Measurements from ENCODE around the gene TAAR8.

The TAAR8 gene

DNA sequence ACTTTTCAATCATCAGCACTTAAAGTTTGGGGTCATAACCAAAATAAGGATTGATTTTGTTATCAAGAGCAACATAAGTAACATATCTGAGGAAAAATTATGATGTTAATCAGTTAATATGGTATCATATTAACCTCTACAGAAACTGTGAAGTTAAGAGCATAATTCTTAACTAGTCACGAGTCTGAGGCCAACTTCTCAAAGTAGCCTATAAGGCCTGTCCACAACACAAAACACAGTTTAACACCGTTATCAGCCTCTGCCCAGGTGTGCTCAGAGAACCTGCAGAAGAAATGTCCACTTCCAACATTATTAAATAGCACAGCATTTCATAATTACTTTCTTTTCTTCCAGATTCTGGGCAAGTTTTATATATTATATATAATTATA lies 40.6 kb upstream of the TAAR8 start:
- no peak for DNase-seq (ENCODE audit: low read depth)
- H3K4me3 ChIP-seq (ENCODE audit: control insufficient read depth, low read depth, low read length): peak overlapping the region; percentile 76
- TF ChIP-seq, protein P1, sequence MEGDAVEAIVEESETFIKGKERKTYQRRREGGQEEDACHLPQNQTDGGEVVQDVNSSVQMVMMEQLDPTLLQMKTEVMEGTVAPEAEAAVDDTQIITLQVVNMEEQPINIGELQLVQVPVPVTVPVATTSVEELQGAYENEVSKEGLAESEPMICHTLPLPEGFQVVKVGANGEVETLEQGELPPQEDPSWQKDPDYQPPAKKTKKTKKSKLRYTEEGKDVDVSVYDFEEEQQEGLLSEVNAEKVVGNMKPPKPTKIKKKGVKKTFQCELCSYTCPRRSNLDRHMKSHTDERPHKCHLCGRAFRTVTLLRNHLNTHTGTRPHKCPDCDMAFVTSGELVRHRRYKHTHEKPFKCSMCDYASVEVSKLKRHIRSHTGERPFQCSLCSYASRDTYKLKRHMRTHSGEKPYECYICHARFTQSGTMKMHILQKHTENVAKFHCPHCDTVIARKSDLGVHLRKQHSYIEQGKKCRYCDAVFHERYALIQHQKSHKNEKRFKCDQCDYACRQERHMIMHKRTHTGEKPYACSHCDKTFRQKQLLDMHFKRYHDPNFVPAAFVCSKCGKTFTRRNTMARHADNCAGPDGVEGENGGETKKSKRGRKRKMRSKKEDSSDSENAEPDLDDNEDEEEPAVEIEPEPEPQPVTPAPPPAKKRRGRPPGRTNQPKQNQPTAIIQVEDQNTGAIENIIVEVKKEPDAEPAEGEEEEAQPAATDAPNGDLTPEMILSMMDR (conservative IDR thresholded peaks at IDR 0.05; ENCODE audit: control insufficient read depth, insufficient read depth, low read depth, low read length): no peak

DNA sequence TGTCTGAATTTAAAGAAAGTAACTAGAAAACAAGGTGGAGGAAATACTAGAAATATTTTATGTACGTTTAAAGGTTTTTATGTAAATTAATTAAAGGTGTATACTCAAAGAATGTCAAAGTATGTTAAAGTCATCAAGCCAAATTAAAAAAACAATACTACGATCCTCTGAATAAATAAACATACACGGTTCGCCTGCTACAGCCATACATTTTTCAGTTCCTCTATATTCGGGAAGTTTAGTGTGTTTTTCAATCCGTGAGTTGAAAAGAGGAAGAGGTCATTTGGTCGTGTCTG lies 40.2 kb upstream of the TAAR8 start:
- peak overlapping the region; percentile 76 for H3K4me3 ChIP-seq (ENCODE audit: control insufficient read depth, low read depth, low read length)
- TF ChIP-seq, protein P1 (conservative IDR thresholded peaks at IDR 0.05; ENCODE audit: control insufficient read depth, insufficient read depth, low read depth, low read length): no peak
- DNase-seq (ENCODE audit: low read depth): no peak

DNA sequence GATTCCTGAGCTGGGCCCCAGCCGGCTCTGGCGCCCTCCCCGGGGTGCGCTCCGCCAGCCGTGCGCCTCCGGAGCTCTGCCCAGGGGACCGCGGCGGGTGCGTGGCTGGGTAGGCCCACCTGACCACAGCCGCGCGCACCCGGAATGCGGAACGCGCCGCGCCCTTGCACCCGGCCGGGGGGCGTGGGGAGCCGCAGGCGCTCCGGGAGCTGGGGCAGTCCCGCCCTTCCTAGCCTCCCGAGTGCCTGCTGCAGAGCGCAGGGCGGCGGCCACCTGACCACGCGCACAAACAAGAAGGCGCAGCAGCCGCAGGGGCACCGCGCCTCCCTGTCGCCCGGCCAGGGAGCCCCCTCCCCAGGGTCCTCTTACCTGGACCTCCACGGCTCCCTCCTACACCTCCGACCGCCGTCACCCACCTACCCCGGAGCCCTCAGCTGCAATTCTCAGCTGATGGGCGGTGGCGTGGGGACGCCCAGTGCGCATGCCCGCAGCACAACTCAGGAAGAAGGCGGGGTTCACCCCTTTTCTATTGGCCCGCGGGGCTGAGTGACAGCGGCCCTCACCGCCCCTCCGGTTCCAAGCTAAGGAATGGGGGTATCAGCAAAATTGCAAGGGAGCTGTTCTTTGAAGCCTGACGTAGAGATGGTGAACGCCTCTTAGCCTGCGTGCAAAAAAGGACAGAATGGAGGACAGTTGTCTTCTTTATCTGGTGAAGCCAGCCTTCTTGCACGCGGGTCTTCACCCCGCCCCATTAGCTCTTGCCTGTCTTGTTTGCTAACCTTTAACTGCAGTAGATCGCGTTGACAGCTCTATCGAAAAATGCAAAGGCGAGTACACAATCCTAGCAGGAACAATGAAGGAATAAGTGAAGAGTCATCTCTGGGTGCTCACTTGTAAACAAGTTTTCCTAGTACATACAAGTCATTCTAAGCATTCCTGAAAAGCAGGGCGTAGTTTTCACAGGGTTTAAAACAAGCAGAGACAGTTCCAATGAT lies 39.5 kb upstream of the TAAR8 start, which contains the start of gene STX7:
STX7 (minus strand) TSS at position 479 of the 995 bp plus-strand sequence. CDS start 9,586 bp downstream, outside the sequence.
- peak; percentile 76 for DNase-seq (ENCODE audit: low read depth)
- TF ChIP-seq, protein P1 (conservative IDR thresholded peaks at IDR 0.05; ENCODE audit: control insufficient read depth, insufficient read depth, low read depth, low read length): no peak
- H3K4me3 ChIP-seq (ENCODE audit: control insufficient read depth, low read depth, low read length): peak within 1 kb of the TSS; percentile 76

DNA sequence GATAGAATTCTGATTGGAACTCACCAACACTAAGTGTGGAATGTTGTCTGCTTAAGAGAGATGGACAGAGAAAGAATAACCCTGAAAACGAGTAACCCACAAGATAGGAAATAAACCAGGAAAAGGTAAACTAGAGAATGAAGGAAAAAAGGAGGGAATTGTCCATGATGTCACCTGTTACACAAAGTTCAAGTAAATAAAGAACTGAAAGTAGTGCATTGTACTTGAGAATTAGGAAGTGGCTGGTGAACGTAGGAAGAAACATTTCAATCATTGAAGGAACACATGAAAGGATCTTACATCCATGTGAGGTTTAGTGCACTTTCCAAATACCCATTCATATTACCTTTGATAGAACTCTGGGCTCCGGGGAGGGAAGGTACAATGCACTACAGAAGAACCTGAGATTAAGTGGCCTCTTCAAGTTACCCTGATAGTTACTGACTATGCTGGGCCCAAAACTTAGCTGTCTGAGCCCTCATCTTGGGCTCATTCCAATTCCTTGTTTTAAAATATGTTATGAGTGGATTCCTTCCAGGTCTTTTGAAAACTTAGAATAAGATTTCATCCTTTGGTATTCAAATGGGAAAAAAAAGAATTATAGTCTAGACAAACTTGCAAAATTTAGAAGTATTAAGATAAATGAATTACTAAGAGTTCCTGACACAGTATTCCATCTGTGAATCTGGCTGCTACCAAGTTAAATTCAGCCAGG lies 38.5 kb upstream of the TAAR8 start:
- no peak overlapping the region for H3K4me3 ChIP-seq (ENCODE audit: control insufficient read depth, low read depth, low read length)
- TF ChIP-seq, protein P1 (conservative IDR thresholded peaks at IDR 0.05; ENCODE audit: control insufficient read depth, insufficient read depth, low read depth, low read length): no peak
- no peak for DNase-seq (ENCODE audit: low read depth)

DNA sequence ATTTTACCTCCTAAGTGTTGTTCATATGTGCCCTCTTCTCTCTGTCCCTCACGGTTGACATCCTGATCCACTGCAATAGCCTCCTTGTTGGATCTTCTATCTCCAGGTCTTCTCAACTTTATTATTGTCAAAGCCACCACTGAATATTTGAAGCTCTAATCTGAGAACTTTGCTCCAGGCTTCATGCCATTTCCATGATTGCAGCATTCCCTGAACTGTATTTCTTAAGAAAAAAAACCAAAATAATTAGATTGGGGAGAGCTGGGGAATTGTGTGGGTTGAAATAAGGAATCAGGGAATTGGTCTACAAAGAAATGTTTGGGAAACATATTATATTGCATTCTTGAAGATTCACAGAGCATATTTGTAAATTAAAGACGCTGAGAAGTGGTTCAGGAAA lies 37.1 kb upstream of the TAAR8 start:
- DNase-seq (ENCODE audit: low read depth): no peak
- TF ChIP-seq, protein P1 (conservative IDR thresholded peaks at IDR 0.05; ENCODE audit: control insufficient read depth, insufficient read depth, low read depth, low read length): no peak
- H3K4me3 ChIP-seq (ENCODE audit: control insufficient read depth, low read depth, low read length): no peak overlapping the region

DNA sequence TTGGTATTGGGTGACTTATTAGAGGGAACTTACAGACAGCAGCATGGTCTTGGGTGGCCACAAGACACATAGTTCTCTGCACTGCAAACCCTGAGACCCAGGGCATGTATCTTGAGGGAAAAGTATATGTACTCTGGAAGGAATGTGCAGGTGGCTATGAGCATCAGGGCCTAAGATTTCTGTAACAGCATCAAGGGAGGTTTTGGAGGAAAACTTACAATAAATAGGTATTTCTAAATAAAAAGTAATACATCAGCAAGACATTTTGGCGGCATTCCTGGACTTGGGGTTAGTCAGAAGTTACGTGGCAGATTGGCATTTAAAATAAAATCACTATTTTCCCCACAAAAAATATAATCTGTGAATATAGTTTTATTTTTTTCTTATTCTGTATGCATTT lies 31.5 kb upstream of the TAAR8 start:
- peak; percentile 68 for DNase-seq (ENCODE audit: low read depth)
- H3K4me3 ChIP-seq (ENCODE audit: control insufficient read depth, low read depth, low read length): no peak overlapping the region
- TF ChIP-seq, protein P1 (conservative IDR thresholded peaks at IDR 0.05; ENCODE audit: control insufficient read depth, insufficient read depth, low read depth, low read length): no peak
